Measurements from ENCODE around the gene USP50. TPM values are rescaled to one million over a fixed set of nuclear protein-coding genes. Genes with fewer than 3 reads are reported as not detected.

The USP50 gene
- total and polyA plus RNA-seq, 10 donors = 0.57 to 2.6 (median 1.2) TPM; not detected in 6

GRCh38 chr15:50562735-50563640, 16.5 kb upstream of the USP50 start:
- H3K36me3 ChIP-seq = peaks cover 0 to 98% (median 51%) of the 10 kb centered on the region in 6 donors
- TF ChIP-seq, protein P1, sequence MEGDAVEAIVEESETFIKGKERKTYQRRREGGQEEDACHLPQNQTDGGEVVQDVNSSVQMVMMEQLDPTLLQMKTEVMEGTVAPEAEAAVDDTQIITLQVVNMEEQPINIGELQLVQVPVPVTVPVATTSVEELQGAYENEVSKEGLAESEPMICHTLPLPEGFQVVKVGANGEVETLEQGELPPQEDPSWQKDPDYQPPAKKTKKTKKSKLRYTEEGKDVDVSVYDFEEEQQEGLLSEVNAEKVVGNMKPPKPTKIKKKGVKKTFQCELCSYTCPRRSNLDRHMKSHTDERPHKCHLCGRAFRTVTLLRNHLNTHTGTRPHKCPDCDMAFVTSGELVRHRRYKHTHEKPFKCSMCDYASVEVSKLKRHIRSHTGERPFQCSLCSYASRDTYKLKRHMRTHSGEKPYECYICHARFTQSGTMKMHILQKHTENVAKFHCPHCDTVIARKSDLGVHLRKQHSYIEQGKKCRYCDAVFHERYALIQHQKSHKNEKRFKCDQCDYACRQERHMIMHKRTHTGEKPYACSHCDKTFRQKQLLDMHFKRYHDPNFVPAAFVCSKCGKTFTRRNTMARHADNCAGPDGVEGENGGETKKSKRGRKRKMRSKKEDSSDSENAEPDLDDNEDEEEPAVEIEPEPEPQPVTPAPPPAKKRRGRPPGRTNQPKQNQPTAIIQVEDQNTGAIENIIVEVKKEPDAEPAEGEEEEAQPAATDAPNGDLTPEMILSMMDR (IDR thresholded peaks at IDR 0.05 in 8 of 11, conservative IDR thresholded peaks at IDR 0.05 in 3 of 11) = no peak
- TF ChIP-seq POLR2AphosphoS5 (IDR thresholded peaks at IDR 0.05) (no peak), POLR2A (IDR thresholded peaks at IDR 0.05) (no peak)
- intact Hi-C loops (cut with DNase I; ENCODE audit: low total_unique reads) = no loop called here
- 60 to 82% (median 69%) methylated on average over 4 of the region's 4 CpGs for WGBS, 5 donors
- no peaks in the 10 kb centered on the region for H3K9me3 ChIP-seq
- no peaks in the 10 kb centered on the region for H3K27me3 ChIP-seq (replicated peaks in 1 of 7)
- no peaks in the 10 kb centered on the region for H3K4me1 ChIP-seq
- H3K27ac ChIP-seq = peak overlapping the region in 3 of 8 donors; percentile 1 to 39 (median 7)
- DNase-seq = no peak
- no peak overlapping the region for H3K4me3 ChIP-seq

DNA sequence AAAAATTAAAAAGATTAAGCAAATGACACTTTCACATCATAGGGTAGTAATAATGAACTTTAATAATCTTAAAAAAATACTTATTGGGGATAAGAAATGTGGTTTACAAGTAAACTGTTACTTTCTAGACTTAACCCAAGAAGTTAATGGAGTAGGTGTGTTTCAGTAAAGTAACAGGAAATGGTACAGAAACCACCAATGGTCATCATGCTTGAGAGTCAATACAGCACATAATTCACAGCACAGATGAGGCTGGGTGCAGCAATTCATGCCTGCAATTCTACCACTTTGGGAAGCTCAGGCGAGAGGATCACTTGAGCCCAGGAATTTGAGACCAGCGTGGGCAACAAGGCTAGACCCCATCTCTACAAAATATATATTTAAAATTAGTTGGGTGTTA, 11.5 kb upstream of the USP50 start:
- intact Hi-C loops (cut with DNase I; ENCODE audit: low total_unique reads) = no loop called here
- no peak for DNase-seq
- H3K9me3 ChIP-seq = no peaks in the 10 kb centered on the region
- no peak overlapping the region for H3K4me3 ChIP-seq
- H3K4me1 ChIP-seq = no peaks in the 10 kb centered on the region
- no peak overlapping the region for H3K27ac ChIP-seq
- H3K27me3 ChIP-seq (replicated peaks in 1 of 7) = no peaks in the 10 kb centered on the region
- 95 to 98% (median 98%) methylated on average over 2 of the region's 2 CpGs for WGBS, 5 donors
- H3K36me3 ChIP-seq = peaks cover 0 to 61% (median 22%) of the 10 kb centered on the region in 6 donors
- TF ChIP-seq POLR2A (IDR thresholded peaks at IDR 0.05) (no peak), POLR2AphosphoS5 (IDR thresholded peaks at IDR 0.05) (no peak)
- TF ChIP-seq, protein P1 (IDR thresholded peaks at IDR 0.05 in 8 of 11, conservative IDR thresholded peaks at IDR 0.05 in 3 of 11) = no peak

DNA sequence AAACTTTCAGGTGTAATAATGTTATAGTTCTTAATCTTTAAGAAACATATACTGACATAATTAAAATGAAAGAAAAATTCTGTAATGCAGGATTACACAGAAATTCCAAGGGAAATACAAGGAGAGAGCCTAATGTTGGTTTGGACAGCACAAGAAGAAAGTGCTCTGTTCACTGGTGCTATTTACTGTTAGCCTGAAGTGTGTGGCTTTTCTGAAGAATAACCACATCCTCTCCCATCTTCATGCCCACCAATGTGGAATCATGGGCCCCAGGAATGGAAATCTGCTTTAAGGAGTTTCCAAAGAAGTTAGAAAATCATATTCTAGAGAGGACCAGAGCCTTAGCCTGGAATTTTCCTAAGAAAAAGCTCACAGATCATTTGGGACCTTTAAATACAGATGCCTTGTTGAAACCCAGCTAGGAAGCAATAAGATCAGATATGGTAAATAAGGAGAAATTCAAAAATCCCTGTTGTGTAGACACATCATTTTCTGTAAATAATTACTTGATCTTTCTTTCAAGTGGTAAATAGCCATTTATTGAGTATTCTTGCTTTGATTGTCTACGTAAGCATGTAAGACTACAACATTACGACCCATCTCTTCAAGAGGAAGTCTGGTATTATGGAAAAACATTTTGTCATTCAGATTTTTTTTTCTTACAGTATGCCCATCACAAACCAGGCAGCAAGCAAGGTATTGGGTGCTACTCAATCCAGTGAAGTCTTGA, 10.3 kb upstream of the USP50 start:
- H3K27me3 ChIP-seq (replicated peaks in 1 of 7) = no peaks in the 10 kb centered on the region
- TF ChIP-seq, protein P1 (IDR thresholded peaks at IDR 0.05 in 8 of 11, conservative IDR thresholded peaks at IDR 0.05 in 3 of 11) = no peak
- TF ChIP-seq POLR2AphosphoS5 (IDR thresholded peaks at IDR 0.05) = no peak
- no peak for TF ChIP-seq POLR2A (IDR thresholded peaks at IDR 0.05)
- no peak overlapping the region for H3K27ac ChIP-seq
- peaks cover 0 to 49% (median 14%) of the 10 kb centered on the region in 6 donors for H3K36me3 ChIP-seq
- H3K9me3 ChIP-seq = no peaks in the 10 kb centered on the region
- no peak overlapping the region for H3K4me3 ChIP-seq
- 85 to 98% (median 95%) methylated on average over 2 of the region's 2 CpGs for WGBS, 5 donors
- no peak for DNase-seq
- H3K4me1 ChIP-seq = no peaks in the 10 kb centered on the region
- intact Hi-C loops (cut with DNase I; ENCODE audit: low total_unique reads) = no loop called here

DNA sequence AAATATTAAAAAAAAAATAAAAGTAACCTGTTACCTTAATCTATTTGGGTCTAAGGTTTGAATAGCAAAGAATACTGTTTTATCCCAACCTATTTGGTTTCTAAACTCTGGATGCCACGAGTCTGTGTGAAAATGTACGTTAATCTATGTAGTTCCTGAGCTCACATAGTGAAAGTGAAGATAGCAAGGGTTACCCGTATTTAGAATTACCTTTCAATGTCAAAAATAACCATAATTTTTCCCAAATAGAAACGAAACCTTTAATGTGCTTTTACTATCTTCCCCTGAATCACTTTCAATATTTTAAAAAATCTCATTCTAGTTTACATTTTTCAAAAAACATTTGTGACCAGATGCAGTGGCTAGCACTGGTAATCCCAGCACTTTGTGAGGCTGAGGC, 5.8 kb upstream of the USP50 start:
- Histone ChIP-seq H3K4me1 (no peaks in the 10 kb centered on the region), H3K27ac (no peak overlapping the region), H3K27me3 (replicated peaks in 1 of 7) (no peaks in the 10 kb centered on the region), H3K9me3 (no peaks in the 10 kb centered on the region), H3K36me3 (peaks cover 0 to 6% (median 0%) of the 10 kb centered on the region in 6 donors), H3K4me3 (no peak overlapping the region)
- intact Hi-C loops (cut with DNase I; ENCODE audit: low total_unique reads) = no loop called here
- no peak for DNase-seq
- WGBS, 5 donors = 66 to 80% (median 74%) methylated on average over 4 of the region's 4 CpGs
- TF ChIP-seq POLR2A (IDR thresholded peaks at IDR 0.05) = no peak
- TF ChIP-seq, protein P1 (IDR thresholded peaks at IDR 0.05 in 8 of 11, conservative IDR thresholded peaks at IDR 0.05 in 3 of 11) = no peak
- TF ChIP-seq POLR2AphosphoS5 (IDR thresholded peaks at IDR 0.05) = no peak
